ENCODE data around the gene DENND5B.
"Not testable (repeated sequence)": the region's sequence is repeated elsewhere in the genome, so short reads cannot be mapped to it uniquely, and the experiment has no call there.

DENND5B gene

DNA sequence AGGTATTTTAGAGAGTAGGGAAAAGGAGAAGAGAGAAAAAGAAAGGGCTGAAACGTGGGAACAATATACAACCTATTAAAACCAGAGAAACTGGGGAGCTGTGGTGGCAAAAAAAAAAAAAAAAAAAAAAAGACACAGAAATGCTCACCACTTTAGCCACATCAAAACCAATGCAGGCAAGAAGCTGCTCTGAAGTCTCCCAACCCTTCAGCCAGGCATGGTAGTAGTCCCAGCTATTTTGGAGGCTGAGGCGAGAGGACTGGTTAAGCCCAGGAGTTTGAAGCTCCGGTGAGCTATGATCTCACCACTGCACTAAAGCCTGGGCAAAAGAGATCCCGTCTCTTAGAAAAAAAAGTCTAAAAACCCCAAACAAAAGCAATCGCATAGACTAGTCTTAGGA is 33.2 kb downstream of the DENND5B start:
- Mint-ChIP-seq H3K36me3 (no peaks in the 10 kb centered on the region), H3K4me1 (no peaks in the 10 kb centered on the region), H3K4me3 (no peak overlapping the region), H3K27me3 (peaks cover 4% of the 10 kb centered on the region), H3K27ac (no peak overlapping the region), H3K9me3 (no peaks in the 10 kb centered on the region)
- CTCF ChIA-PET: no interaction called here
- no peak for DNase-seq

DNA sequence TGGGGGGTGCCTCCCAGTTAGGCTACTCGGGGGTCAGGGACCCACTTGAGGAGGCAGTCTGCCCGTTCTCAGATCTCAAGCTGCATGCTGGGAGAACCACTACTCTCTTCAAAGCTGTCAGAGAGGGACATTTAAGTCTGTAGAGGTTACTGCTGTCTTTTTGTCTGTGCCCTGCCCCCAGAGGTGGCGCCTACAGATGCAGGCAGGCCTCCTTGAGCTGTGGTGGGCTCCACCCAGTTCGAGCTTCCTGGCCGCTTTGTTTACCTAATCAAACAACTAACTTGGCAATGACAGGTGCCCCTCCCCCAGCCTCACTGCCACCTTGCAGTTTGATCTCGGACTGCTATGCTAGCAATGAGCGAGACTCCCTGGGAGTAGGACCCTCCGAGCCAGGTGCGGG is 35.5 kb downstream of the DENND5B start:
- CTCF ChIA-PET, H3K4me3 Mint-ChIP-seq, H3K9me3 Mint-ChIP-seq, H3K36me3 Mint-ChIP-seq, DNase-seq, H3K27me3 Mint-ChIP-seq, H3K27ac Mint-ChIP-seq, H3K4me1 Mint-ChIP-seq: not testable (repeated sequence)

DNA sequence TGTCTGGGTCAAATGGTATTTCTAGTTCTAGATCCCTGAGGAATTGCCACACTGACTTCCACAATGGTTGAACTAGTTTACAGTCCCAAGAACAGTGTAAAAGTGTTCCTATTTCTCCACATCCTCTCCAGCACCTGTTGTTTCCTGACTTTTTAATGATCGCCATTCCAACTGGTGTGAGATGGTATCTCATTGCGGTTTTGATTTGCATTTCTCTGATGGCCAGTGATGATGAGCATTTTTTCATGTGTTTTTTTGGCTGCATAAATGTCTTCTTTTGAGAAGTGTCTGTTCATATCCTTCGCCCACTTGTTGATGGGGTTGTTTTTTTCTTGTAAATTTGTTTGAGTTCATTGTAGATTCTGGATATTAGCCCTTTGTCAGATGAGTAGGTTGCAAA is 40.3 kb downstream of the DENND5B start:
- H3K4me3 Mint-ChIP-seq, CTCF ChIA-PET, H3K4me1 Mint-ChIP-seq, DNase-seq, H3K36me3 Mint-ChIP-seq, H3K9me3 Mint-ChIP-seq, H3K27me3 Mint-ChIP-seq, H3K27ac Mint-ChIP-seq: not testable (repeated sequence)

DNA sequence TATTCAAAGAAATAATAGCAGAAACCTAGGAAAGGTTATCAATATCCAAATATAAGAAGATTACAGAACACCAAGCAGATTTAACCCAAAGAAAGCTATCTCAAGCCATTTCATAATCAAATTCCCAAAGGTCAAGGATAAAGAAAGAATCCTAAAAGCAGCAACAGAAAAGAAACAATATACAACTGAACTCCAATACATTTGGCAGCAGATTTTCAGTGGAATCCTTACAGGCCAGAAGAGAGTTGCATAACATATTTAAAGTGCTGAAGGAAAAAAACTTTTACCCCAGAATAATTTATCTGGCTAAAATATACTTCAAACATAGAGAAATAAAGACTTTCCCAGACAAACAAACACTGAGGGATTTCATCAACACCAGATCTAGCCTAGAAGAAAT is 54.3 kb downstream of the DENND5B start:
- CTCF ChIA-PET: no interaction called here
- no peak overlapping the region for H3K27ac Mint-ChIP-seq
- no peak for DNase-seq
- H3K9me3 Mint-ChIP-seq: no peaks in the 10 kb centered on the region
- H3K36me3 Mint-ChIP-seq: no peaks in the 10 kb centered on the region
- H3K4me3 Mint-ChIP-seq: no peak overlapping the region
- H3K4me1 Mint-ChIP-seq: no peaks in the 10 kb centered on the region
- H3K27me3 Mint-ChIP-seq: peaks cover 21% of the 10 kb centered on the region

DNA sequence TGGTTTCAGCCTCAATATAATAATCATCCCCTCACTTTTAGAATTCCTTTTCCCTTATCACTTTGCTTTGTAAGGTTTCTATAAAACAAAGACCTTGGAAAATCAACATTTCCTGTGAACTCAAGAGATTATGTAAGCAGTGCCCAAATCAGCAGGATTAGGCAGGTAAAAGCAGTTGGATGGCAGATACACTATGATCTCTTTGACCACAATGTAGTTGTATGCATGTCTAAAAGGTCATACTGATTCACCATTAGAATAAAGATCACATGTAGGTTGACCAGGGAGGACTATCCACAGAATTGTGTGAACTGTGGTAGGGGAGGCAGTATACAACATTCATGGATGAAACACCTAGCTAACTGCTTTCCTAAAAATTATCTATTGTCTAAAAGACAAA is 57.5 kb downstream of the DENND5B start:
- no peaks in the 10 kb centered on the region for H3K4me1 Mint-ChIP-seq
- H3K4me3 Mint-ChIP-seq: no peak overlapping the region
- H3K9me3 Mint-ChIP-seq: no peaks in the 10 kb centered on the region
- no peak for DNase-seq
- CTCF ChIA-PET: no interaction called here
- no peaks in the 10 kb centered on the region for H3K36me3 Mint-ChIP-seq
- peaks cover 12% of the 10 kb centered on the region for H3K27me3 Mint-ChIP-seq
- no peak overlapping the region for H3K27ac Mint-ChIP-seq

DNA sequence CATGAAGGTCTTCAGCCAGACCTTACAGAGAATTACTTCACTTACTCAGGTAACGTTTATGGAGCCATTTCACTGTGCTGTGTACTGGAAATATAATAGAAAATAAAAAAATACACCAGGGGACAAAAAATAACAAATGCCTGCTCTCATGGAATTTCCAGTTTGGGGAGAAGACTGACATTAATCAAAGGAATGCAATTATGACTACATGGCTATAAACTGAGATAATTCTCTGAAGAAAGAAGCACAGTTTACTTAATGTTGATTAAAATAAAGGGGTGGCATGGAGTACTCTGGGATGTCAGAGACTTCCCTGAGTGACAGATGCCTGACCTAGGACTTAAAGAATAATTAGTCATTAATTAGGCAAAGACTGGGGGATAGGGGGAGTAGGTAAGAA is 59.0 kb downstream of the DENND5B start:
- Mint-ChIP-seq H3K4me1 (no peaks in the 10 kb centered on the region), H3K9me3 (no peaks in the 10 kb centered on the region), H3K36me3 (no peaks in the 10 kb centered on the region), H3K27ac (no peak overlapping the region), H3K4me3 (no peak overlapping the region), H3K27me3 (peaks cover 11% of the 10 kb centered on the region)
- DNase-seq: no peak
- CTCF ChIA-PET: no interaction called here

DNA sequence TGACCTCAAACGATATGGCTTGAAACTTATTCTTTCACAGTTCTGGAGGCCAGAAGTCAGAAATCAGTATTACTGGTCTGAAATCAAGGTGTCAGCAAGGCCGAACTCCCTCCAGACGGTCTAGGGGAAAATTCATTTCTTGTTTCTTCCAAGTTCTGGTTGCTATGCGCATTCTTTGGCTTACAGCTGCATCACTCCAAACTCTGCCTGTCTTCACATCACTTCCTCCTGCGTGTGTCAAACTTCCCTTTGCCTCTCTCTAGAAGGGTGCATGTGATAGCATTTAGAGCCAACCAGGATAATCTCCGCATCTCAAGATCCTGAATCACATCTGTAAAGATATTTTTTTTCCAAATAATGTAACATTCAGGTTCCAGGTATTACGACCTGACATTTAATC is 62.8 kb downstream of the DENND5B start:
- H3K27me3 Mint-ChIP-seq: no peaks in the 10 kb centered on the region
- no peak overlapping the region for H3K27ac Mint-ChIP-seq
- H3K4me1 Mint-ChIP-seq: no peaks in the 10 kb centered on the region
- H3K36me3 Mint-ChIP-seq: no peaks in the 10 kb centered on the region
- no peak overlapping the region for H3K4me3 Mint-ChIP-seq
- no peaks in the 10 kb centered on the region for H3K9me3 Mint-ChIP-seq
- CTCF ChIA-PET: no interaction called here
- no peak for DNase-seq

DNA sequence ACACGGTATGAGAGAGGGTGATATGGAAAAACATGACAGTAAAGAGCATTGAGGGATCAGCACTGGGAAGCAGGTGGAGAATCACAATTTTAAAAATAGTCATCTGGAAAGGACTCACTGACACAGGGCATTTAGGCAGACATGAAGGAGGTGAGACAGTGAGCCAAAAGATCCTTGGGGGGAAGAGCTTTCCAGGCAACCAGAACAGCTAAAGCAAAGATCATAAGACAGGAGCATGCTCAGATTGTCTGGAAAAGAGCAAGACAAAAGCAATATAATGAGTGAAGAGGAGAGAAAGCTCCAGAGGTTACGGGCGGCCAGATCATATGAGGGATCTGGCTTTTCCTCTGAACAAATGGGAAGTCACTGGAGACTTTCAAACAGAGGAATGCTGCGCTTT is 63.9 kb downstream of the DENND5B start:
- no peaks in the 10 kb centered on the region for H3K27me3 Mint-ChIP-seq
- no peak overlapping the region for H3K4me3 Mint-ChIP-seq
- DNase-seq: no peak
- CTCF ChIA-PET: no interaction called here
- H3K9me3 Mint-ChIP-seq: no peaks in the 10 kb centered on the region
- H3K27ac Mint-ChIP-seq: no peak overlapping the region
- H3K4me1 Mint-ChIP-seq: no peaks in the 10 kb centered on the region
- H3K36me3 Mint-ChIP-seq: no peaks in the 10 kb centered on the region

DNA sequence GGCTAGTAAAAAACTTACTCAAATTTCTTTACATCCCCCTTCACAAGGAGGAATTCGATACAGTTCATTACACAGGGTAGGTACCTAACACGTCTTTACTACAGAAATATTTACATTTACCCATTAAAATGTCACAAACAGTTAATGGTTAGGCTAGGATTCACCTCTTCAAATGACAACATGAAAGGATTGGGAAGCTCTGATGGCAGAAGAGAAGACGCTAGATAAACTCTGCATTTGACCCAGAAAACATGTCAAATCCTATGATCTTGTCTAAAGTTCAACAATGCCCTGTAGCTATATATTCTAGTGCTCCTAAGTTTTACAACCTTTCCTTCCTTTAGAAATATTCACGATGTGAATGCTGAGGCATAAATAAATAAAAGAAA is 64.8 kb downstream of the DENND5B start:
- no peaks in the 10 kb centered on the region for H3K9me3 Mint-ChIP-seq
- H3K36me3 Mint-ChIP-seq: no peaks in the 10 kb centered on the region
- H3K4me1 Mint-ChIP-seq: no peaks in the 10 kb centered on the region
- no peak overlapping the region for H3K4me3 Mint-ChIP-seq
- DNase-seq: no peak
- no peak overlapping the region for H3K27ac Mint-ChIP-seq
- H3K27me3 Mint-ChIP-seq: no peaks in the 10 kb centered on the region
- CTCF ChIA-PET: no interaction called here

DNA sequence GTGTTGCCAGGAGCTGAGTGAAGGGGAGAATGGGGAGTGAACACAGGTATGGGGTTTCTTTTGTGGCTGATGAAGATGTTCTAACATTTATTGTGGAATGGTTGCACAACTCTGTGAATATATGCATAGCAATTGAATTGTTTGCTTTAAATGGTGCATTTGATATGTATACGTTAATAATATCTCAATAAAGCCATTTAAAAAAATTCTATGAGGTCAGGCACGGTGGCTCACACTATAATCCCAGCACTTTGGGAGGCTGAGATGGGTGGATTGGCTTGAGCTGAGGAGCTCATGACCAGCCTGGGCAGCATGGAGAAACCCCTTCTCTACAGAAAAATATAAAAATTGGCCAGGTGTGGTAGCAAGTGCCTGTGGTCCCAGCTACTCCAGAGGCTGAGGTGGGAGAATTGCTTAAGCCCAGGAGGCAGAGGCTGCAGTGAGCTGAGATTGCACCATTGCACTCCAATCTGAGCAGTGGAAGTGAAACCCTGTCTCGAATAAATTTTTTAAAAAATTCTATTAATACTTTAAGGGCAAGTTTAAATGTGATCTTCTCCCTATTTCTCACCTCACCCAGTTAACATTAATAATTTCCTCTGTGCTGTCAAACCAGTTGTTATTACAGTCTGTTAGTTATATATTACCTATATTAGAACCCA is 65.3 kb downstream of the DENND5B start:
- H3K27ac Mint-ChIP-seq: no peak overlapping the region
- H3K27me3 Mint-ChIP-seq: no peaks in the 10 kb centered on the region
- H3K36me3 Mint-ChIP-seq: no peaks in the 10 kb centered on the region
- CTCF ChIA-PET: no interaction called here
- no peak for DNase-seq
- H3K4me1 Mint-ChIP-seq: no peaks in the 10 kb centered on the region
- no peak overlapping the region for H3K4me3 Mint-ChIP-seq
- H3K9me3 Mint-ChIP-seq: no peaks in the 10 kb centered on the region

DNA sequence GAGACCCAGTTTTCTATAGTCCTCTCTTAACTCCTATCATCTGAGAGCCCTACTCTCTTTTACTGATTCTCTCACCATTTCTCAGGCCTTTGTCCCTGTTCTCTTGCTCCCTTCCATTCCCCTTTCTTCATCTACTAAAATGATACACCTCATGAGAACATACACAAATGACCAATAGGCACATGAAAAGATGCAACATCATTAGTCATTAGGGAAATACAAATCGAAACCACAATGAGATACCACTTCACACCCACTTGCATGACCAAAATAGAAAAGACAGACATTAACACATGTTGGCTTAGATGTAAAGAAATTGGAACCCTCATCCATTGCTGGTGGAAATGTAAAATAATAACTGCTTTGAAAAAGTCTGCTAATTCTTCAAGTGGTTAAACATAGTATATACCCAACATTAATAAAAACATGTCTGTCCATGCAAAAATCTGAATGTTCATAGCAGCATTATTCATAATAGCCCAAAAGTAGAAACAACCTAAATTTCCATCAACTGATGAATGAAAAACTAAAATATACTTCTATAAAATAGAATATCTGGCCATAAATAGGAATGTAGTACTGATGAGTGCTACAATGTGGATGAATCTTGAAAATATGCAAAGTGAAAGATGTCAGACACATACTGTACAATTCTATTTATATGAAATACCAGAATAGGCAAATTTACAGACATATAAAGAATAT is 66.0 kb downstream of the DENND5B start:
- Mint-ChIP-seq H3K4me3 (no peak overlapping the region), H3K9me3 (no peaks in the 10 kb centered on the region), H3K27me3 (no peaks in the 10 kb centered on the region), H3K36me3 (no peaks in the 10 kb centered on the region), H3K27ac (no peak overlapping the region), H3K4me1 (no peaks in the 10 kb centered on the region)
- DNase-seq: no peak
- CTCF ChIA-PET: no interaction called here

DNA sequence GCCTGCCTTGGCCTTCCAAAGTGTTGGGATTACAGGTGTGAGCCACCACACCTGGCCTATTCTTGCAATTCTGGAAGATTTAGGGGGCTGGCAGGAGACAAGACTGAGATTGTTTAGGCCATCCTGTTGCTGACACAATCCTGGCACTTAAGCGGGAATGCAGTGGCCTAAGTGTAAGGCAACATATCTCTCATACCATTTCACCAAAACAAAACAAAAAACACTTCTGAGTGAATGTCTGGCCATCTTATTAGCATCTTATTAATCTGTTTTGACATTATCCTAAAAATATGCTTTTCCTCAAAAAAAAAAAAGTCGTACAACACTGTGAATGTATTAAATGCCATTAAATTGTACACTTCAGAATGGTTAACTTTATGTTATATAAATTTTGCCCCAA is 67.6 kb downstream of the DENND5B start:
- Mint-ChIP-seq H3K4me3 (no peak overlapping the region), H3K27ac (no peak overlapping the region), H3K27me3 (no peaks in the 10 kb centered on the region), H3K9me3 (no peaks in the 10 kb centered on the region), H3K36me3 (no peaks in the 10 kb centered on the region), H3K4me1 (no peaks in the 10 kb centered on the region)
- CTCF ChIA-PET: no interaction called here
- DNase-seq: no peak

DNA sequence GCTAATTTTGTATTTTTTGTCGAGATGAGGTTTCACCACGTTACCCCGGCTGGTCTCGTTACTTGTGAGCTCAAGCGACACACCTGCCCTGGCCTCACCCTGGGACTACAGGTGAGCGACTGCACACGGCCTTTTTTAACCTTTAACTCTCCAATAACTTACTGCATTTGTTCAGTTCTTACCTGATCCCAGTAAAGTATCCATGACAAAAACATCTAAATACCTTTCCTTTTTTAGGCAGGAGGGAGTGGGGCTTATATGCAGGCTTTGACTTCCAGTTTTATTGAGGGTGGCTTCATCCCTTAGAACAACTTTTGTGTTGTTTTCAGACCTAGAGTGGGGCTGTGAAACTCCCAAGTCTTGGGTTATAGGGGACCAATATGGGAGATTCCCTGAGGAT is 68.3 kb downstream of the DENND5B start:
- DNase-seq: no peak
- Mint-ChIP-seq H3K4me1 (no peaks in the 10 kb centered on the region), H3K9me3 (no peaks in the 10 kb centered on the region), H3K27me3 (peaks cover 3% of the 10 kb centered on the region), H3K27ac (no peak overlapping the region), H3K36me3 (no peaks in the 10 kb centered on the region), H3K4me3 (no peak overlapping the region)
- CTCF ChIA-PET: interaction anchor here (0.6 kb wide), 1 partner anchor 11 kb away, joined by 3 read pairs; no protein-coding TSS in a partner anchor

DNA sequence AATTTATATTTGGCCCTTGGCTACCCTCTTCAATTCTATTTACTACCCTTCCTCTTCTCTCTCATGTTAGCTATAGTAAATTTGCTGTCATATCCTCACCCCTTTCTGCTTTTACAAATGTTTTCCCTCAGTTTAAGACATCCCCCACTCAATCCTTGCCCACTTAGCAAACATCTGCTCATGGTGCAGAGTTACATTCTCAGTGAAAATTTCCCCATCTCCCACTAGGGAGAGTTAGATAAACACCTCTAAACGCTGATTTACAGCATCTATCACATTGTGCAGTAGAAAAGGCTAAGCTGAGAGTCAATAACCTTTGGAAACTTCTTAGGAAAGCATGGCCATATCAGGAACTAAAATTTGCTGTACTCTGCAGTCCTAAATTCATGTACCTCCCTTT is 69.0 kb downstream of the DENND5B start:
- no peak overlapping the region for H3K27ac Mint-ChIP-seq
- CTCF ChIA-PET: interaction anchor here (0.6 kb wide), 1 partner anchor 11 kb away, joined by 3 read pairs; no protein-coding TSS in a partner anchor
- H3K27me3 Mint-ChIP-seq: peaks cover 3% of the 10 kb centered on the region
- H3K4me1 Mint-ChIP-seq: no peaks in the 10 kb centered on the region
- no peaks in the 10 kb centered on the region for H3K9me3 Mint-ChIP-seq
- no peak overlapping the region for H3K4me3 Mint-ChIP-seq
- no peak for DNase-seq
- H3K36me3 Mint-ChIP-seq: no peaks in the 10 kb centered on the region

DNA sequence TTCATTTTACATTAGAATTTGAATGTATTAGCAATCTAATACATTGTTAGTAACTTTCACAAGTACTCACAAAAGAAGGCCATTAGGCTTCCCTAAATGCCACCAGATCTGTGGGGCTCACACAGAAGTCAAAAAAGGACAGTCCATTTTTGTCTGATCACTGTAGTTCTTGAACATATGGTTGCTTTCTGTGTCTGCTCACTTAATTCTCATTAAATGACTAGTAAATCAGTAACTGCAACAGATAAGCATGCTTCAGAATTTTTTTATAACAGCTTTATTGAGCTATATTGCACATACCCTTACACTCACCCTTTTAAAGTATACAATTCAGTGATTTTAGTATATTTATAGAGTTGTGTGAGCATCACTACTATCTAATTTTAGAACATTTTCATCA is 71.4 kb downstream of the DENND5B start:
- CTCF ChIA-PET: no interaction called here
- no peaks in the 10 kb centered on the region for H3K9me3 Mint-ChIP-seq

More for the DNA sequence above, 71.4 kb downstream of the DENND5B start:
- no peak overlapping the region for H3K27ac Mint-ChIP-seq
- peaks cover 3% of the 10 kb centered on the region for H3K27me3 Mint-ChIP-seq
- H3K4me3 Mint-ChIP-seq: no peak overlapping the region
- no peak for DNase-seq
- no peaks in the 10 kb centered on the region for H3K36me3 Mint-ChIP-seq
- no peaks in the 10 kb centered on the region for H3K4me1 Mint-ChIP-seq
